GM19035 (cell line): ENCODE data around the gene GPSM1.

Source experiments
- ATAC-seq: cut with Tn5 transposase; IDR thresholded peaks from one replicate; pipeline ENCODE4 v1.9.1; 2021; ENCODE audit not compliant: unreplicated experiment

Gene GPSM1

GRCh38 chr9:136331030-136331429, 3.7 kb downstream of the GPSM1 start:
- no peak for ATAC-seq

GRCh38 chr9:136331556-136332481, 4.5 kb downstream of the GPSM1 start:
- ATAC-seq, result no peak

- no peak for ATAC-seq
Measured at GRCh38 chr9:136332482-136332983, 5.2 kb downstream of the GPSM1 start.

GRCh38 chr9:136333045-136333444, 5.7 kb downstream of the GPSM1 start:
- ATAC-seq, result no peak

GRCh38 chr9:136333486-136333885, 6.1 kb downstream of the GPSM1 start:
- no peak for ATAC-seq

GRCh38 chr9:136334541-136334940, 7.2 kb downstream of the GPSM1 start:
- ATAC-seq, result no peak

- no peak for ATAC-seq
Measured at GRCh38 chr9:136335296-136336155, 8.2 kb downstream of the GPSM1 start.

GRCh38 chr9:136336156-136336870, 9.0 kb downstream of the GPSM1 start:
- no peak for ATAC-seq

GRCh38 chr9:136336881-136337280, 9.5 kb downstream of the GPSM1 start:
- no peak for ATAC-seq

GRCh38 chr9:136337416-136338395, 10.4 kb downstream of the GPSM1 start:
- ATAC-seq, result no peak

- no peak for ATAC-seq
Measured at GRCh38 chr9:136338511-136338910, 11.2 kb downstream of the GPSM1 start.

GRCh38 chr9:136339173-136339957, 12.0 kb downstream of the GPSM1 start:
- ATAC-seq, result no peak

- ATAC-seq, result no peak
Measured at GRCh38 chr9:136339958-136340310, 12.6 kb downstream of the GPSM1 start.

GRCh38 chr9:136340356-136341041, 13.2 kb downstream of the GPSM1 start:
- ATAC-seq, result no peak

- no peak for ATAC-seq
Measured at GRCh38 chr9:136341042-136341655, 13.8 kb downstream of the GPSM1 start.

GRCh38 chr9:136341769-136342168, 14.4 kb downstream of the GPSM1 start:
- no peak for ATAC-seq

- ATAC-seq, result no peak
Measured at GRCh38 chr9:136342181-136343120, 15.1 kb downstream of the GPSM1 start.
